Caco-2 (cell line): ENCODE measurements around the gene WEE1. TPM values are rescaled to one million over a fixed set of nuclear protein-coding genes. Genes with fewer than 3 reads are reported as not detected.

Experiments used
- BruUV-seq: library from RNA; stranded (reverse); fragments of 400-500 nt; replicated peaks from 2 replicates; lab custom pipeline; 2021; lab: Mats Ljungman, UMichigan
- CTCF ChIA-PET: fragments of 300-600 bp; sonication (Branson Sonifier 250); formaldehyde crosslinking; loops from one replicate; lab custom pipeline; 2022; ENCODE audit warnings: antibody characterized with exemption; lab: Charles Lee
- POLR2A ChIA-PET: fragments of 300-600 bp; sonication (Branson Sonifier 250); formaldehyde crosslinking; loops from one replicate; lab custom pipeline; 2022; ENCODE audit warnings: antibody characterized with exemption; lab: Charles Lee
- DNase-seq, 2 experiments: peaks; one replicate each; pipeline versions ENCODE4 v3.0.0 to v3.0.0-alpha.2; 2020 to 2022
- H3K27me3 ChIP-seq: replicated peaks from 2 replicates; pipeline ENCODE4 v1.6.0; 2011; ENCODE audit warnings: low read length; ENCODE audit not compliant: control insufficient read depth, insufficient read depth
- H3K36me3 ChIP-seq: 2 replicates; pipeline ENCODE4 v1.5.1; 2011; ENCODE audit warnings: low read length; ENCODE audit not compliant: control insufficient read depth, insufficient read depth
- H3K4me1 ChIP-seq: fragments of 250-450 bp; sonication (Bioruptor Pico); 2 replicates; pipeline ENCODE4 v1.5.1; 2020; ENCODE audit warnings: mild to moderate bottlenecking
- H3K4me3 ChIP-seq: 2 replicates; pipeline ENCODE4 v1.5.1; 2011; ENCODE audit warnings: low read depth, mild to moderate bottlenecking, control low read depth, low read length
- H3K9me3 ChIP-seq: fragments of 250-450 bp; sonication (Bioruptor Pico); 2 replicates; pipeline ENCODE4 v1.5.1; 2020; ENCODE audit warnings: mild to moderate bottlenecking, moderate library complexity
- H3K27ac Mint-ChIP-seq: one replicate; pipeline ENCODE4 v1.8.0; 2022; ENCODE audit warnings: mixed read lengths; ENCODE audit not compliant: unreplicated experiment
- H3K27me3 Mint-ChIP-seq: one replicate; pipeline ENCODE4 v1.8.0; 2022; ENCODE audit warnings: mixed read lengths; ENCODE audit not compliant: insufficient read depth, unreplicated experiment
- H3K36me3 Mint-ChIP-seq: one replicate; pipeline ENCODE4 v1.8.0; 2022; ENCODE audit warnings: mild to moderate bottlenecking, mixed read lengths; ENCODE audit not compliant: insufficient read depth, unreplicated experiment
- H3K4me1 Mint-ChIP-seq: one replicate; pipeline ENCODE4 v1.8.0; 2022; ENCODE audit warnings: low read depth, mixed read lengths; ENCODE audit not compliant: unreplicated experiment
- H3K4me3 Mint-ChIP-seq: one replicate; pipeline ENCODE4 v1.8.0; 2022; ENCODE audit warnings: mild to moderate bottlenecking, moderate library complexity, mixed read lengths; ENCODE audit not compliant: unreplicated experiment
- H3K9me3 Mint-ChIP-seq: one replicate; pipeline ENCODE4 v1.8.0; 2022; ENCODE audit warnings: mixed read lengths; ENCODE audit not compliant: unreplicated experiment
- CTCF ChIP-seq, 2 experiments: fragments of 200-600 bp in 1 of 2; IDR thresholded peaks; 1 replicate in 1 of 2; 2 replicates in 1 of 2; pipeline versions ENCODE4 v1.5.1 to v1.8.0; 2011 to 2022; ENCODE audit warnings: antibody characterized with exemption in 1 of 2, control low read depth in 1 of 2, inconsistent platforms in 1 of 2, low read depth in 1 of 2, low read length in 1 of 2, mild to moderate bottlenecking in 1 of 2, moderate library complexity in 1 of 2; ENCODE audit not compliant: insufficient read depth in 1 of 2, severe bottlenecking in 1 of 2, unreplicated experiment in 1 of 2
- intact Hi-C: fragments of 100-400 bp; cut with micrococcal nuclease; formaldehyde crosslinking; loops from one replicate; pipeline ENCODE4 v1.10.0; 2022; ENCODE audit not compliant: unreplicated experiment
- total RNA-seq: library from RNA; stranded (reverse); gene quantifications from 2 replicates; pipeline ENCODE4 v1.2.3, GENCODE V29; 2022

The WEE1 gene
- total RNA-seq, 1 experiment from 2014 or later = 108 TPM

- Mint-ChIP-seq H3K4me1 (peaks cover 30% of the 10 kb centered on the region), H3K9me3 (no peaks in the 10 kb centered on the region), H3K27ac (peak overlapping the region; percentile 98), H3K4me3 (peak overlapping the region; percentile 93), H3K36me3 (peaks cover 24% of the 10 kb centered on the region), H3K27me3 (no peaks in the 10 kb centered on the region)
- POLR2A ChIA-PET = interaction anchor here (0.5 to 2.2 kb wide), 3 partner anchors 41 to 251 kb away, joined by 3 to 18 read pairs (median 5); partner anchors contain the start of genes SWAP70 and WEE1
- CTCF ChIA-PET = interaction anchor here (0.7 to 2.2 kb wide), 10 partner anchors 10 to 712 kb away, joined by 3 to 17 read pairs (median 4); partner anchors contain the start of genes SWAP70 and WEE1
- TF ChIP-seq CTCF (IDR thresholded peaks at IDR 0.05; ENCODE audit: insufficient read depth in 1 of 2, low read depth in 1 of 2, low read length in 1 of 2, severe bottlenecking in 1 of 2, unreplicated experiment in 1 of 2) = peak; percentile 87 to 90
- peaks cover 32% of the 10 kb centered on the region for H3K4me1 ChIP-seq
- H3K9me3 ChIP-seq = no peaks in the 10 kb centered on the region
- intact Hi-C loops = loop anchor here (1.0 to 10.0 kb wide), 11 partner anchors 41 to 713 kb away; partner anchors contain the start of genes IPO7, SWAP70 and WEE1
- DNase-seq = peak; percentile 95 to 98
- H3K36me3 ChIP-seq = no peaks in the 10 kb centered on the region
- peak overlapping the region; percentile 43 for H3K4me3 ChIP-seq
- BruUV-seq = TSS peak; percentile 80
- no peaks in the 10 kb centered on the region for H3K27me3 ChIP-seq
Measured at GRCh38 chr11:9613830-9614762, 40.6 kb downstream of the WEE1 start.

DNA sequence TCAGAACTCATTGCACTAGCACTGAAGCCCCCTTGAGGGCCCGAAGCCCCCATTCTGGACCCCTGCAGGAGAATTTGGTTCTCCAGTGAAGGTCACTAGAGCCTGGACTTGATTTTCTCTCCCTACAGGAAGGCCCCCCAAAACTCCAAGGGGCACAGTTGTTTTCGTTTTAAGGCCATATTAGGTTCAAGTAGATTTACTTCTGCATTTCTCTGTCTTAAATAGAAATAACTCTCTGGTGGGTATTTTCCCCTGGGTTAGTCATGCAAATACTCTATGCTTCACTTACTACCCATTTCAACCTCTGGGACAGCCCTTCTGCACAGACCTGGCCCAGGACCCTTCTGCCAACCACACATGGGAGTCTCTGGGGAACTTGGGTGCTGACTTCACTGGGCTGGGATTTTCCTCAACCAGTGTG, 41.6 kb downstream of the WEE1 start:
- TF ChIP-seq CTCF (IDR thresholded peaks at IDR 0.05; ENCODE audit: insufficient read depth in 1 of 2, low read depth in 1 of 2, low read length in 1 of 2, severe bottlenecking in 1 of 2, unreplicated experiment in 1 of 2) = no peak
- H3K4me3 Mint-ChIP-seq = peak overlapping the region; percentile 93
- no peaks in the 10 kb centered on the region for H3K9me3 ChIP-seq
- peak overlapping the region; percentile 98 for H3K27ac Mint-ChIP-seq
- no peaks in the 10 kb centered on the region for H3K9me3 Mint-ChIP-seq
- no peaks in the 10 kb centered on the region for H3K27me3 ChIP-seq
- no TSS peak for BruUV-seq
- peaks cover 25% of the 10 kb centered on the region for H3K4me1 Mint-ChIP-seq
- H3K36me3 Mint-ChIP-seq = peaks cover 19% of the 10 kb centered on the region
- peak overlapping the region; percentile 43 for H3K4me3 ChIP-seq
- ChIA-PET POLR2A (no interaction called here), CTCF (no interaction called here)
- intact Hi-C loops = loop anchor here (2.0 to 10.0 kb wide), 3 partner anchors 126 to 360 kb away; partner anchors contain the start of gene IPO7
- H3K36me3 ChIP-seq = no peaks in the 10 kb centered on the region
- peak in 1 of 2 experiments; percentile 17 for DNase-seq
- H3K4me1 ChIP-seq = peaks cover 32% of the 10 kb centered on the region
- no peaks in the 10 kb centered on the region for H3K27me3 Mint-ChIP-seq

GRCh38 chr11:9616042-9616675, 42.7 kb downstream of the WEE1 start:
- CTCF ChIA-PET = no interaction called here
- Mint-ChIP-seq H3K4me1 (peaks cover 20% of the 10 kb centered on the region), H3K27ac (no peak overlapping the region), H3K27me3 (no peaks in the 10 kb centered on the region), H3K4me3 (no peak overlapping the region), H3K36me3 (peaks cover 15% of the 10 kb centered on the region), H3K9me3 (no peaks in the 10 kb centered on the region)
- DNase-seq = no peak
- TF ChIP-seq CTCF (IDR thresholded peaks at IDR 0.05; ENCODE audit: insufficient read depth in 1 of 2, low read depth in 1 of 2, low read length in 1 of 2, severe bottlenecking in 1 of 2, unreplicated experiment in 1 of 2) = no peak
- Histone ChIP-seq H3K36me3 (no peaks in the 10 kb centered on the region), H3K4me1 (peaks cover 23% of the 10 kb centered on the region), H3K4me3 (no peak overlapping the region), H3K27me3 (no peaks in the 10 kb centered on the region), H3K9me3 (no peaks in the 10 kb centered on the region)
- intact Hi-C loops = loop anchor here (10.0 kb wide), 2 partner anchors 231 to 359 kb away; partner anchors contain the start of gene IPO7
- no TSS peak for BruUV-seq
- POLR2A ChIA-PET = no interaction called here
